RWPE2 (cell line): ENCODE data around the gene CCNT2.
"Not testable (repeated sequence)": the region's sequence is repeated elsewhere in the genome, so short reads cannot be mapped to it uniquely, and the experiment has no call there.

Experiments
- ATAC-seq: fragments of 200-7000 bp; cut with Tn5 transposase; 3 replicates; pipeline ENCODE4 v1.9.1; 2021; ENCODE audit warnings: low read depth
- DNase-seq: peaks from one replicate; pipeline ENCODE4 v3.0.0-alpha.2; 2020; ENCODE audit warnings: low spot score
- H3K27ac ChIP-seq: fragments of 450-650 bp; 2 replicates; pipeline ENCODE4 v1.5.1; 2017; ENCODE audit warnings: mild to moderate bottlenecking; ENCODE audit not compliant: poor library complexity, severe bottlenecking
- H3K27me3 ChIP-seq: fragments of 250-450 bp; sonication (Bioruptor Pico); 2 replicates; pipeline ENCODE4 v1.5.1; 2021; ENCODE audit warnings: mild to moderate bottlenecking, moderate library complexity; ENCODE audit not compliant: insufficient read depth, poor library complexity, severe bottlenecking
- H3K36me3 ChIP-seq: fragments of 250-450 bp; sonication (Bioruptor Pico); 2 replicates; pipeline ENCODE4 v1.5.1; 2020; ENCODE audit warnings: low read depth, mild to moderate bottlenecking, moderate library complexity
- H3K4me1 ChIP-seq: fragments of 250-450 bp; sonication (Bioruptor Pico); 2 replicates; pipeline ENCODE4 v1.5.1; 2021; ENCODE audit warnings: mild to moderate bottlenecking, moderate library complexity; ENCODE audit not compliant: insufficient read depth, poor library complexity, severe bottlenecking
- H3K4me3 ChIP-seq: fragments of 250-450 bp; sonication (Bioruptor Pico); 2 replicates; pipeline ENCODE4 v1.5.1; 2021; ENCODE audit warnings: mild to moderate bottlenecking, moderate library complexity; ENCODE audit not compliant: severe bottlenecking
- H3K9me3 ChIP-seq: fragments of 250-450 bp; sonication (Bioruptor Pico); 2 replicates; pipeline ENCODE4 v1.5.1; 2021; ENCODE audit warnings: mild to moderate bottlenecking, moderate library complexity; ENCODE audit not compliant: severe bottlenecking
- CTCF ChIP-seq: fragments of 450-650 bp; IDR thresholded peaks from one replicate; pipeline ENCODE4 v1.5.1; 2017; ENCODE audit warnings: mild to moderate bottlenecking, moderate library complexity; ENCODE audit not compliant: poor library complexity, severe bottlenecking

CCNT2 gene

DNA sequence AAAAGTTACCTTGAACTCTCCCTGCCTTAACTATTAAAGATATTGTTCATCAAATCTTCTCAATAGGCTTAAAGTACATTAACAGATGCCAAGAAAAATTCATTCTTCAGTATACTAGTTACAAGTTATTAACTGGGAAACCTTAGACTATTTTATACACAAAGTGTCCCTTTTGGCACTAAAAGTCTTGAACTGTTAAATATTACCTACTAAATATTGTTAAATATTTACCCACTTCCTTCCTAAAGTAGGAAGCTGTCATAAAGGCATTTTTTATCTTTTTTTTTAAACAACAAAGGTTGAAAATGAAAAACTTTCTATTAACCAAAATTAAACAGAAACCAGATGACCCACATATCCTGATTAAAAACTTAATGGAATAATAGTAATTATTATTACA, 19.4 kb upstream of the CCNT2 start:
- Histone ChIP-seq H3K27me3 (no peaks in the 10 kb centered on the region), H3K9me3 (no peaks in the 10 kb centered on the region), H3K27ac (no peak overlapping the region), H3K4me3 (no peak overlapping the region), H3K4me1 (no peaks in the 10 kb centered on the region), H3K36me3 (no peaks in the 10 kb centered on the region)
- ATAC-seq (no peak), DNase-seq (no peak)
- TF ChIP-seq CTCF: no peak

DNA sequence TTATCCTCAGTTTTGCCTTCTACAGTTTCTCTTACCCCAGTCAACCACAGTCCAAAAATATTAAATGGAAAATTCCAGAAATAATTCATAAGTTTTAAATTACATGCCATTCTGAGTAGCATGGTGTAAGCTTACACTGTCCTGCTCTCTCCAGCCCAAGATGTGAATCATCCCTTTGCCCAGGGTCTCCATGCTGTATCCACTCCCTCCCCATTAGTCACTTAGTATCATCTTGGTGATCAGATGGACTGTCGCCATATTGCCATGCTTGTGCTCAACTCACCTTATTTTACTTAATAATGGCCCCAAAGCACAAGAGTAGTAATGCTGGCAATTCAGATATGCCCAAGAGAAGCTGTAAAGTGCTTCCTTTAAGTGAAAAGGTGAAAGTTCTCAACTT, 18.5 kb upstream of the CCNT2 start:
- ATAC-seq (peak; percentile 76), DNase-seq (no peak)
- no peaks in the 10 kb centered on the region for H3K4me1 ChIP-seq
- no peak overlapping the region for H3K27ac ChIP-seq
- H3K9me3 ChIP-seq: no peaks in the 10 kb centered on the region
- TF ChIP-seq CTCF: no peak
- H3K36me3 ChIP-seq: no peaks in the 10 kb centered on the region
- no peak overlapping the region for H3K4me3 ChIP-seq
- no peaks in the 10 kb centered on the region for H3K27me3 ChIP-seq

DNA sequence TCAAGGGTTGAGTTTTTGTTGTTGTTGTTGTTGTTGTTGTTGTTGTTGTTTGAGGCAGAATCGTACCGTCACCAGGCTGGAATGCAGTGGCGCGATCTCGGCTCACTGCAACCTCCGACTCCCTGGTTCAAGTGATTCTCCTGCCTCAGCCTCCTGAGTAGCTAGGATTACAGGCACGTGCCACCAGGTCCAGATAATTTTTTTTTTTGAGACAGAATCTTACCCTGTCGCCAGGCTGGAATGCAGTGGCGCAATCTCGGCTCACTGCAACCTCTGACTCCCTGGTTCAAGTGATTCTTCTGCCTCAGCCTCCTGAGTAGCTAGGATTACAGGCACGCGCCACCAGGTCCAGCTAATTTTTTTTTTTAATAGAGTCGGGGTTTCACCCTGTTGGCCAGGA, 14.9 kb upstream of the CCNT2 start:
- not testable (repeated sequence) for ATAC-seq, H3K9me3 ChIP-seq, H3K27me3 ChIP-seq

GRCh38 chr2:134905168-134905567, 13.5 kb upstream of the CCNT2 start:
- H3K27ac ChIP-seq: no peak overlapping the region
- no peak for TF ChIP-seq CTCF
- ATAC-seq: no peak
- no peak overlapping the region for H3K4me3 ChIP-seq
- no peaks in the 10 kb centered on the region for H3K9me3 ChIP-seq
- DNase-seq: no peak
- H3K27me3 ChIP-seq: no peaks in the 10 kb centered on the region
- H3K4me1 ChIP-seq: no peaks in the 10 kb centered on the region
- no peaks in the 10 kb centered on the region for H3K36me3 ChIP-seq

More for the DNA sequence above, 14.9 kb upstream of the CCNT2 start:
- not testable (repeated sequence) for H3K36me3 ChIP-seq, DNase-seq, H3K27ac ChIP-seq, H3K4me3 ChIP-seq, H3K4me1 ChIP-seq

DNA sequence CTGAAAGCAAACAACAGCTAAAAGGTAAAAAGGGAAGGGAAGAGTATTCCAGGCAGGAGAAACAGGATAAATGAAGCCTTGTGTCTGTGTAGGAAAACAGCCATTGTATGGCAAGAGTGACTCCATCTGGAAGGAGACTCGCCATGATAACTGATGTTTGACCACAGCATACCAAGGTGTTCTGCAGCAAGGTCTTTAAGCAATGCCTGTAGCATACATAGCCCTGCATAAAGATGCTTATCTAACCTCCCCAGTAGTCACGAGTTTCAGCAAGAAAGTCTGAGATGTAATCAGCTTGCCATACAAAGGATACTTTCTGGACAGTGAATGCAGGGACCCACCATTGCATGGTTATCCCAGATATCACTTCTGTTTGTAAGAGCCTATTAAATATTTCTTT, 11.9 kb upstream of the CCNT2 start:
- Histone ChIP-seq H3K27ac (no peak overlapping the region), H3K4me1 (no peaks in the 10 kb centered on the region), H3K4me3 (no peak overlapping the region), H3K36me3 (no peaks in the 10 kb centered on the region), H3K9me3 (no peaks in the 10 kb centered on the region), H3K27me3 (no peaks in the 10 kb centered on the region)
- TF ChIP-seq CTCF: no peak
- ATAC-seq (no peak), DNase-seq (no peak)

DNA sequence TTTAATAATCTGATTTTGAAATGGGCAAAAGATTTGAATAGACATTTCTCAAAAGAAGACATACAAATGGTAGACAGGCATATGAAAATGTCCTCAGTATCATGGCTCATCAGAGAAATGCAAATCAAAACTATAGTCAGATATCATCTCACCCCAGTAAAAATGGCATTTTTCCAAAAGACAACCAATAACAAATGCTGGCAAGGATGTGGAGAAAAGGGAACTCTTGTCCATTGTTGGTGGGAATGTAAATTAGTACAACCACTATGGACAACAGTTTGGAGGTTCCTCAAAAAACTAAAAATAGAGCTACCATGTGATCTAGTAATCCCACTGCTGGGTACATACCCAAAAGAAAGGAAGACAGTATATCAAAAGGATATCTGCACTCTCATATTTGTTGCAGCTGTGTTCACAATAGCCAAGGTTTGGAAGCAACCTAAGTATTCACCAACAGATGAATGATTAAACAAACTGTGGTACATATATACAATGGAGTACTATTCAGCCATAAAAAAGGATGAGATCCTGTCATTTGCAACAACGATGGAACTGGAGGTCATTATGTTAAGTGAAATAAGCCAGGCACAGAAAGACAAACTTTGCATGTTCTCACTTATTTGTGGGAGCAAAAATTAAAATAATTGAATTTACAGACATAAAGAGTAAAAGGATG, 11.0 kb upstream of the CCNT2 start:
- H3K4me1 ChIP-seq, H3K27ac ChIP-seq, H3K9me3 ChIP-seq, DNase-seq, H3K27me3 ChIP-seq, ATAC-seq, H3K36me3 ChIP-seq, H3K4me3 ChIP-seq: not testable (repeated sequence)
